ENCODE measurements around the gene SPC25.
"Not testable (repeated sequence)": the region's sequence is repeated elsewhere in the genome, so short reads cannot be mapped to it uniquely, and the experiment has no call there.

SPC25 gene

GRCh38 chr2:168901003-168901402 is 10.8 kb upstream of the SPC25 start, which contains the start of gene G6PC2:
Gene G6PC2 (plus strand): TSS chr2:168901291. CDS start chr2:168901332, 41 bp downstream.
- DNase-seq = no peak

GRCh38 chr2:168897449-168897848 is 7.2 kb upstream of the SPC25 start:
- no peak for DNase-seq

GRCh38 chr2:168896783-168897182 is 6.6 kb upstream of the SPC25 start:
- DNase-seq = no peak

DNA sequence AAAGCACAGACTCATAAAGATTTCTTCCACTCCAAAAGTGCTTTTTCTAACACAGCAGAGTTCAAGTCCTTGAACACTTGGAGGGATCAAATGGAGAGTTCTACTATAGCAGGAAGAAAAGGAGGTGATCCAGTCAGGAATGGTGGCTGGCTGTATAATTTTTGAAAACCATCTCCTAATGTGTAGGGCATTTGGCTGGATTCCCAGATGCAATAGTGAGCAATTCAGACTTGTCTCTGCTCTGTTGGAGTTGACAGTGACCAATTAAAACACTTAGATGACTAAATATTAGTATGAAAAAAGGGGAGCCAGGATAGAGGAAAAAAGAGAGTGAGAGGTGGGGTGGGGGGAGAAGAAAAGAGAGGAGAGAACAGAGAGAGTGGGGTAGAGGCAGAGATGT is 5.5 kb upstream of the SPC25 start:
- no peak for DNase-seq

DNA sequence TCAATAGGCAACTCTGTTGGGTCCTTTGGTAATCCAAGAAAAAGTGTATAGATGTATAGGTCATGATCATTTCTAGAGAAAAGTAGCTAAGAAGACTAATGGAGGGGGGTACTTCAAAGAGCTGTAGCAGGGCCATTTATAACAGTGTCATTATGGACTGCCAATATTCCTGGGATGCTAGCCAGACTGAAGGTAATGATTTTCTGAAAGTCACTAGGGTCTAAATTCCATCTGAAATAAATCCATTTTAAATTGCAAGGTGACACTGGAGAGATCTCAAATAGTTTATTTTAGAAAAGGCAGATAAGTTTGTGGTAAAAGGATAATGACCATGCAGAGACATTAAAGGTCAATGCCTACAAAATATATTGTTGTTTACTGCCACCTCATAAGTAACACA is 4.5 kb upstream of the SPC25 start:
- no peak for DNase-seq

GRCh38 chr2:168894101-168894500 is 3.9 kb upstream of the SPC25 start:
- no peak for DNase-seq

- DNase-seq = no peak
Measured at GRCh38 chr2:168892327-168892726, 2.1 kb upstream of the SPC25 start.

DNA sequence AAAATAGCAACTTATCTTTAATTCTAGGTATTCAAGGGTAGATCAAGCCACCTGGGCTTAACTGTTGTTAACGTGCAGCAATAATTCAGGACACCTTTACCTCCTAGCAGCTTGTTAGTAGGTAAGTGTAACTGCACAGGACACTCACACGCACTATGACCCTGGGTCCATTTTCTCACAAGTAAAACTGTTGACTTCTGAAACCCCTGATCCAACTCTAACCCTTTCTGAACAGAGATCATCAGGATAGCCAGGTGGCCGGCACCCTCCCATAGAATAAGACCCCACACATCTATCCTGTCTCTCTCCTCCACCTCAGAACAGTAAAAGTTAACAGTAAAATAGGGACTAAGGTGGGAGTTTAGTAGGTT is 610 bp downstream of the SPC25 start:
- no peak for DNase-seq

DNA sequence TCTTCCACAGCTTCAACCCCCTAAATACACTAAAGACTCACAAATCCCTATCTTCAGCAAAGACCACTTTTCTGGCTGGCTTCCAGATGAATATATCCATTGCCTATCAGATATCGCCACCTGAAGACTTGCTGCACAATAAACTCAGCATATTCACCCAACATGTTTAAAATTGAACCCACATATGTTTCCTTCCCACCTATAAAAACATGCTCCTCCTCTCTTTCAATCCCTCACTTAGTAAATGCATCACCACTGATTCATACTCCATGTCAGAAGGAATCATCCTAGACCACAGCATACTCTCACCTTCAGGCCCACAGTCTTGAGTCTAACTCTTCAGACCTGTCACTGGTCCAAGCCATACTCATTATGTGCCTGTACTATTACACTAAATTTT is 5.3 kb downstream of the SPC25 start:
- no peak for DNase-seq

GRCh38 chr2:168882163-168882562 is 8.1 kb downstream of the SPC25 start:
- DNase-seq = not testable (repeated sequence)

DNA sequence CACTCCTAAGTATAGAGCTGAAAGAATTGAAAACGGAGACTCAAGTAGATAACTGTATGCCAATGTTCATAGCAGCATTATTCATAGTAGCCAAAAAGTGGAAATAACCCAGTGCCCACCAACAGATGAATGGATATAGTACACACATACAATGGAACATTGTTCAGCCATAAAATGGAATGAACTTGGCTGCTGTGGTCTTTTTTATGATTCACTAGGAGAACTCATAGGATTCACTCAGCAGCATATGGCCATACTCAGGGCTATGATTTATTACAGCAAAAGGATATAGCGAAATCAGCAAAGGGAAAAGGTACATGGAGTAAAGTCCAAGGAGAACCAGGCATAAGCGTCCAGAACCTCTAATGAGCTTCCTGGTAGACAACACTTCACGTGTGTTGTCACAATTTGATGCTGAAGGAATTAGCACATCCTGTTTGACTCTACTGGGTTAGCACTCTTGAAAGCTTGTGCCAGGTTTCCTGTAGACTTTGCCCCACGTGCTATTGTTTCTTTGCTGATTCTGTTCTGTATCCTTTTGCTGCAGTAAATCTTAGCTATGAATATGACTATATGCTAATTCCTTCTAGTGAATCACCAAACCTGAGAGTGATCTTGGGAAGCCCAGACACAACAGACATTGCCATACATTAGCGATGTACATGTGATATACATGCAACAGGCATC is 15.7 kb downstream of the SPC25 start:
- DNase-seq = no peak

DNA sequence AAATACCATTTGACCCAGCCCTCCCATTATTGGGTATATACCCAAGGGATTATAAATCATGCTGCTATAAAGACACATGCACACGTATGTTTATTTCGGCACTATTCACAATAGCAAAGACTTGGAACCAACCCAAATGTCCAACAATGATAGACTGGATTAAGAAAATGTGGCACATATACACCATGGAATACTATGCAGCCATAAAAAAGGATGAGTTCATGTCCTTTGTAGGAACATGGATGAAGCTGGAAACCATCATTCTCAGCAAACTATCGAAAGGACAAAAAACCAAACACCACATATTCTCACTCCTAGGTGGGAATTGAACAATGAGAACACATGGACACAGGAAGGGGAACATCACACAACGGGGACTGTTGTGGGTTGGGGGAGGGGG is 19.4 kb downstream of the SPC25 start:
- not testable (repeated sequence) for DNase-seq

DNA sequence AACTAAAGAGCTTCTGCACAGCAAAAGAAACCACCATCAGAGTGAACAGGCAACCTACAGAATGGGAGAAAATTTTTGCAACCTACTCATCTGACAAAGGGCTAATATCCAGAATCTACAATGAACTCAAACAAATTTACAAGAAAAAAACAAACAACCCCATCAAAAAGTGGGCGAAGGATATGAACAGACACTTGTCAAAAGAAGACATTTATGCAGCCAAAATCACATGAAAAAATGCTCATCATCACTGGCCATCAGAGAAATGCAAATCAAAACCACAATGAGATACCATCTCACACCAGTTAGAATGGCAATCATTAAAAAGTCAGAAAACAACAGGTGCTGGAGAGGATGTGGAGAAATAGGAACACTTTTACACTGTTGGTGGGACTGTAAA is 19.9 kb downstream of the SPC25 start:
- DNase-seq = not testable (repeated sequence)

GRCh38 chr2:168867164-168867563 is 23.1 kb downstream of the SPC25 start:
- not testable (repeated sequence) for DNase-seq

DNA sequence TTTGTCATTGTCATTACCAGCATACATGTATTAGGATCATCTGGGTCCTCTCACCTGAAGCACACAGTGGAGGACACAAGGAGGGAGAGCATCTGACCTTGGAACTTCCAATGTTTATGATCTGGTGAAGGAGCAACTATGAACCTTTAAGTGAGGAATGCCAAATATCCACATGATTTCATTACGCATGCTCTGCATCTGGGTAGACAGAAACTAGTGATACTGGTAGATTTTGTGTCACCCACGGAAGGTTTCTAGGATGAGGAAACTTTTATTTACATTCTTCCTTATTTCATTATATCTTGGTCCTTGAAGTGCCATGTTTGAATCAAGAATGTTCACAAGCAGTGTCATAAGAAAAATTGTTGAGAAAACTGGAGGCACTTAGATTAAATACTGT is 32.1 kb downstream of the SPC25 start:
- no peak for DNase-seq

GRCh38 chr2:168855601-168856000 is 34.6 kb downstream of the SPC25 start:
- DNase-seq = no peak

- no peak for DNase-seq
Measured at GRCh38 chr2:168854651-168855050, 35.6 kb downstream of the SPC25 start.

DNA sequence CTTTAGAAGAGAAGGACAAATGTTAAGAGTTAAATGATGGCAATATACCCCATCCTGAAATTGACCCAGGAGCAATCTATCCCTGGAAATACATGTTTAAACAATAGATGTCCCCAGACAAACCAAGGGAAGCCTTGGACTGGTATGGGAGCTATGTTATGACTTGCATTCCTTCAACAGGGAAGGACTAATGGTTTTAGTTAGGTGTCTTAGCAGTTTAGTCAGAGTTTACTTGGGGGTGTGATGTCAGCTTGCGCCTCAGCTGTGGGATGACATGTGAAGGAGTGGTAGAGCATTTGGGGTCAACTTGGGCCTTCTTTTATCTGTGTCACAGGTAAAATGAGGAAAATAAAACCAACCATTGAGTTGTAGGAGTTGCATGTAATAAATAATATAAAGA is 36.8 kb downstream of the SPC25 start:
- DNase-seq = no peak

- no peak for DNase-seq
Measured at GRCh38 chr2:168852481-168852880, 37.7 kb downstream of the SPC25 start.

- DNase-seq = no peak
Measured at GRCh38 chr2:168851674-168852320, 38.4 kb downstream of the SPC25 start.

- no peak for DNase-seq
Measured at GRCh38 chr2:168850846-168851245, 39.4 kb downstream of the SPC25 start.

DNA sequence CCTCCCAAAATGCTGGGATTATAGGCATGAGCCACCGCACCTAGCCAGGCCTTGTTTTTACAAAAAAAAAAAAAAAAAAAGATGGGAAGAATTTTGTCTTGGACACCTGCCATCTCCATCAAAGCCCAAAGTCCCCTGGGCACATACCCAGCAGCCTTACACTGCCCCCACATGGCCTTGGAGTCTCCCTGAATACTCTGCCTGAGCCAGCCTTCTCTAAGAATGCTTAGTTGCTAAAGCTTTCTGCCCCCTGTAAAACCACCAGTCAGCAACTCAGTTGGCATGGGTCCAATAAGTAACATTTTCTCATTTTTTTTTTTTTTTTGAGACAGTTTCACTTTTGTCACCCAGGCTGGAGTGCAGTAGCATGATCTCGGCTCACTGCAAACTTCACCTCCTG is 40.6 kb downstream of the SPC25 start:
- peak; percentile 6 for DNase-seq

GRCh38 chr2:168848225-168848624 is 42.0 kb downstream of the SPC25 start:
- peak; percentile 6 for DNase-seq

DNA sequence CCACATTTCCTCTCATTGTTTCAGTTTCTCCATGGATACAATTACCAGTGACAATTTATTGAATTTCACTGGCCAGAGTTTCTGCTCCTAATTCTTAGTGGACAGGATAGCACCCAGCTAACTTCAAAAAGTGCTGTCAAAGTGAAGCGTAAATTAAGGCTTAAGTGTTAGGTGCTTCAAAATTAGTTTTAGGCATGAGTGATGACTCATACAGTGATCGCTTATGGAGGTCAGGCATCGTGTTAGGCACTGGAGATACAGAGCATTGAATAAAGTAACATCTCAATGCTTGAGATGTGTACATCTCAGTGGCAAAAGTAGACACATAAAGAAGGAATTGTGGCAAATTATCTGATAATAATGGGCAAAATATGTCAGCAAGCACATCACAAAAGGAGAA is 47.0 kb downstream of the SPC25 start:
- no peak for DNase-seq

DNA sequence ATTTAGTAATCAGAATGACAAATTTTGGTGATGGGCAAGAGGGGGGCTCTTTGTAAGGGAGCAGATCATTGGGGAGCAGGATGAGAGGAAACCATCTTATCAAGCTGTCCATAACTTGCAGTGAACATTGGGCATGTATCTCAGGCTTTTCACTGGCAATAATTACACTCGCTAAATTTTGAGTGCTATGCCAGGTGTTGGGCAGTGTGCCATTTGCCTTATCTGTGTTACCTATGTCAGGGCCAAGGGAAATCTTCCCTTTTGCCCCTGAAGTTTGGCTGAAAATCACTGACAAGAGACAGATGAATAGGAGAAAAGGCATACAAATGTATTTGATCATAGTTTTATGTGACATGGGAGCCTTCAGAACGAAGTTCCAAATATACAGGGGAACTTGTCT is 48.8 kb downstream of the SPC25 start:
- DNase-seq = no peak
